ENCODE measurements around the gene ZNF574.

ZNF574 gene

DNA sequence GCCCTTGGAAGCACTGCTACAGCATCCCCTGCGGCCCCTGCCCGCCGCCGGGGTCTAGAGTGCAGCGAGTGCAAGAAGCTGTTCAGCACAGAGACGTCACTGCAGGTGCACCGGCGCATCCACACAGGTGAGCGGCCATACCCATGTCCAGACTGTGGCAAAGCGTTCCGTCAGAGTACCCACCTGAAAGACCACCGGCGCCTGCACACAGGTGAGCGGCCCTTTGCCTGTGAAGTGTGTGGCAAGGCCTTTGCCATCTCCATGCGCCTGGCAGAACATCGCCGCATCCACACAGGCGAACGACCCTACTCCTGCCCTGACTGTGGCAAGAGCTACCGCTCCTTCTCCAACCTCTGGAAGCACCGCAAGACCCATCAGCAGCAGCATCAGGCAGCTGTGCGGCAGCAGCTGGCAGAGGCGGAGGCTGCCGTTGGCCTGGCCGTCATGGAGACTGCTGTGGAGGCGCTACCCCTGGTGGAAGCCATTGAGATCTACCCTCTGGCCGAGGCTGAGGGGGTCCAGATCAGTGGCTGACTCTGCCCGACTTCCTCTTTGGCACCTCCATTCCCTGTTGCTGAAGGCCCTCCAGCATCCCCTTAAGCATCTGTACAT, 4.9 kb downstream of the ZNF574 start:
- TF ChIP-seq, protein P1, sequence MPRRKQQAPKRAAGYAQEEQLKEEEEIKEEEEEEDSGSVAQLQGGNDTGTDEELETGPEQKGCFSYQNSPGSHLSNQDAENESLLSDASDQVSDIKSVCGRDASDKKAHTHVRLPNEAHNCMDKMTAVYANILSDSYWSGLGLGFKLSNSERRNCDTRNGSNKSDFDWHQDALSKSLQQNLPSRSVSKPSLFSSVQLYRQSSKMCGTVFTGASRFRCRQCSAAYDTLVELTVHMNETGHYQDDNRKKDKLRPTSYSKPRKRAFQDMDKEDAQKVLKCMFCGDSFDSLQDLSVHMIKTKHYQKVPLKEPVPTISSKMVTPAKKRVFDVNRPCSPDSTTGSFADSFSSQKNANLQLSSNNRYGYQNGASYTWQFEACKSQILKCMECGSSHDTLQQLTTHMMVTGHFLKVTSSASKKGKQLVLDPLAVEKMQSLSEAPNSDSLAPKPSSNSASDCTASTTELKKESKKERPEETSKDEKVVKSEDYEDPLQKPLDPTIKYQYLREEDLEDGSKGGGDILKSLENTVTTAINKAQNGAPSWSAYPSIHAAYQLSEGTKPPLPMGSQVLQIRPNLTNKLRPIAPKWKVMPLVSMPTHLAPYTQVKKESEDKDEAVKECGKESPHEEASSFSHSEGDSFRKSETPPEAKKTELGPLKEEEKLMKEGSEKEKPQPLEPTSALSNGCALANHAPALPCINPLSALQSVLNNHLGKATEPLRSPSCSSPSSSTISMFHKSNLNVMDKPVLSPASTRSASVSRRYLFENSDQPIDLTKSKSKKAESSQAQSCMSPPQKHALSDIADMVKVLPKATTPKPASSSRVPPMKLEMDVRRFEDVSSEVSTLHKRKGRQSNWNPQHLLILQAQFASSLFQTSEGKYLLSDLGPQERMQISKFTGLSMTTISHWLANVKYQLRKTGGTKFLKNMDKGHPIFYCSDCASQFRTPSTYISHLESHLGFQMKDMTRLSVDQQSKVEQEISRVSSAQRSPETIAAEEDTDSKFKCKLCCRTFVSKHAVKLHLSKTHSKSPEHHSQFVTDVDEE (CRISPR knock-in tag; IDR thresholded peaks at IDR 0.05) = no peak
- no peak for TF ChIP-seq ARNTL (CRISPR knock-in tag; IDR thresholded peaks at IDR 0.05; ENCODE audit: borderline replicate concordance, low read depth)

GRCh38 chr19:42081584-42082203, 5.7 kb downstream of the ZNF574 start:
- TF ChIP-seq SNAI2 (CRISPR knock-in tag; IDR thresholded peaks at IDR 0.05) (no peak), ISL1 (CRISPR knock-in tag; IDR thresholded peaks at IDR 0.05) (no peak), ESRRG (CRISPR knock-in tag; IDR thresholded peaks at IDR 0.05) (no peak), TCF4 (CRISPR knock-in tag; IDR thresholded peaks at IDR 0.05; ENCODE audit: borderline replicate concordance) (no peak), ZNF565 (CRISPR knock-in tag; conservative IDR thresholded peaks at IDR 0.05; ENCODE audit: low read depth) (no peak), GLIS3 (CRISPR knock-in tag; IDR thresholded peaks at IDR 0.05) (no peak), CREB5 (CRISPR knock-in tag; IDR thresholded peaks at IDR 0.05; ENCODE audit: low read depth) (no peak), PPARA (CRISPR knock-in tag; IDR thresholded peaks at IDR 0.05; ENCODE audit: borderline replicate concordance) (no peak)
- TF ChIP-seq, protein P2, sequence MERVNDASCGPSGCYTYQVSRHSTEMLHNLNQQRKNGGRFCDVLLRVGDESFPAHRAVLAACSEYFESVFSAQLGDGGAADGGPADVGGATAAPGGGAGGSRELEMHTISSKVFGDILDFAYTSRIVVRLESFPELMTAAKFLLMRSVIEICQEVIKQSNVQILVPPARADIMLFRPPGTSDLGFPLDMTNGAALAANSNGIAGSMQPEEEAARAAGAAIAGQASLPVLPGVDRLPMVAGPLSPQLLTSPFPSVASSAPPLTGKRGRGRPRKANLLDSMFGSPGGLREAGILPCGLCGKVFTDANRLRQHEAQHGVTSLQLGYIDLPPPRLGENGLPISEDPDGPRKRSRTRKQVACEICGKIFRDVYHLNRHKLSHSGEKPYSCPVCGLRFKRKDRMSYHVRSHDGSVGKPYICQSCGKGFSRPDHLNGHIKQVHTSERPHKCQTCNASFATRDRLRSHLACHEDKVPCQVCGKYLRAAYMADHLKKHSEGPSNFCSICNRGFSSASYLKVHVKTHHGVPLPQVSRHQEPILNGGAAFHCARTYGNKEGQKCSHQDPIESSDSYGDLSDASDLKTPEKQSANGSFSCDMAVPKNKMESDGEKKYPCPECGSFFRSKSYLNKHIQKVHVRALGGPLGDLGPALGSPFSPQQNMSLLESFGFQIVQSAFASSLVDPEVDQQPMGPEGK (CRISPR knock-in tag; IDR thresholded peaks at IDR 0.05; ENCODE audit: borderline replicate concordance) = no peak
- TF ChIP-seq, protein P3, sequence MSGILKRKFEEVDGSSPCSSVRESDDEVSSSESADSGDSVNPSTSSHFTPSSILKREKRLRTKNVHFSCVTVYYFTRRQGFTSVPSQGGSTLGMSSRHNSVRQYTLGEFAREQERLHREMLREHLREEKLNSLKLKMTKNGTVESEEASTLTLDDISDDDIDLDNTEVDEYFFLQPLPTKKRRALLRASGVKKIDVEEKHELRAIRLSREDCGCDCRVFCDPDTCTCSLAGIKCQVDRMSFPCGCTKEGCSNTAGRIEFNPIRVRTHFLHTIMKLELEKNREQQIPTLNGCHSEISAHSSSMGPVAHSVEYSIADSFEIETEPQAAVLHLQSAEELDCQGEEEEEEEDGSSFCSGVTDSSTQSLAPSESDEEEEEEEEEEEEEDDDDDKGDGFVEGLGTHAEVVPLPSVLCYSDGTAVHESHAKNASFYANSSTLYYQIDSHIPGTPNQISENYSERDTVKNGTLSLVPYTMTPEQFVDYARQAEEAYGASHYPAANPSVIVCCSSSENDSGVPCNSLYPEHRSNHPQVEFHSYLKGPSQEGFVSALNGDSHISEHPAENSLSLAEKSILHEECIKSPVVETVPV (CRISPR knock-in tag; IDR thresholded peaks at IDR 0.05) = no peak
- ATAC-seq = peak; percentile 88

More for the DNA sequence above, 4.9 kb downstream of the ZNF574 start:
- no peak for ATAC-seq

DNA sequence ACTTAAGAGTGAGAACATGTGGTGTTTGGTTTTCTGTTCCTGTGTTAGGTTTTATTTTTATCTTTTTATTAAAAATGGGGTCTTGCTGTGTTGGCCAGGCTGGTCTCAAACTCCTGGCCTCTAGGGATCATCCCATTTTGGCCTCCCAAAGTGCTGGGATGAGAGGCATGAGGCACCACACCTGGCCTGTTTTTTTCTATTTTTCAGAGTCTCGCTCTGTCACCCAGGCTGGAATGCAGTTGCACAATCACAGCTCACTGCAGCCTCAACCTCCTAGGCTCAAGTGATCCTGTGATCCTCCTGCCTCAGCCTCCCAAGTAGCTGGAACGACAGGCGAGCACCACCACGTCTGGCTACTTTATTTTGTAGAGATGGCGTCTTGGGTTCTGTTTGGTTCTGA, 7.6 kb downstream of the ZNF574 start:
- no peak for ATAC-seq
- TF ChIP-seq ZNF8 (CRISPR knock-in tag; IDR thresholded peaks at IDR 0.05) (no peak), PPARA (CRISPR knock-in tag; IDR thresholded peaks at IDR 0.05; ENCODE audit: borderline replicate concordance) (no peak)

DNA sequence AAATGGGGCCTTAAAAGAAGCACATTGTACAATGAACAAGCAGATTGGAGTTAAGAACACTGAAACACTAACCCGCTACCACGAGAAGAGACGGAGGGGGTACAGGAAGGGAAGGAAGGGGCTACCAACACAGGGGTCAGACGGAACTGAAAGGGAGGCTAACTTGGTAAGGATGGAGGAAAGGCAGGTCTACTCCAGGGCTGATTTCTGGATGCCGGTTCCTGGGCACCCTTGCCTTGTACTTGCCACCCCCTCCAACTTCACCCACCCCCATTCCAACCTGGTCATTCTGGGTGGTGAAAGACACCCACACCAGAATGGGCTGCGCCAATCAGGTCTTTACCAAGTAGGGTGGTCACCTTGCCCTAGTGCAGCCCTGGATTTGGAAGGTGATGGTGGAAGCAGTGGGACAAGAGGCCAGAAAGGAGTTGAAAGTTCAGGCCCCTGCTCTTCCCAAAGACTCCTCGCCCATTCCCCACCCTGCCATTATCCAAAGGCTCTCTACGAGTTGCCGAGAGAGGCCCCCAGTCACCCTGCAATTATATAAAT, 10.3 kb downstream of the ZNF574 start:
- ATAC-seq = no peak
- TF ChIP-seq, protein P1 (CRISPR knock-in tag; IDR thresholded peaks at IDR 0.05) = no peak
- TF ChIP-seq ZFP3 (CRISPR knock-in tag; IDR thresholded peaks at IDR 0.05) = no peak
- TF ChIP-seq ARNTL (CRISPR knock-in tag; IDR thresholded peaks at IDR 0.05; ENCODE audit: borderline replicate concordance, low read depth) = no peak
- TF ChIP-seq, protein P2 (CRISPR knock-in tag; IDR thresholded peaks at IDR 0.05; ENCODE audit: borderline replicate concordance) = no peak
- no peak for TF ChIP-seq RARB (CRISPR knock-in tag; IDR thresholded peaks at IDR 0.05)
- TF ChIP-seq CSDC2 (CRISPR knock-in tag; IDR thresholded peaks at IDR 0.05) = no peak
- no peak for TF ChIP-seq CREB5 (CRISPR knock-in tag; IDR thresholded peaks at IDR 0.05; ENCODE audit: low read depth)
- no peak for TF ChIP-seq ZNF70 (CRISPR knock-in tag; IDR thresholded peaks at IDR 0.05)
- TF ChIP-seq BACH2 (CRISPR knock-in tag; IDR thresholded peaks at IDR 0.05; ENCODE audit: borderline replicate concordance) = no peak

All from SK-N-SH treated with all-trans-retinoic acid at 6 μM for 48 hours (cell line).